Rectal smooth muscle tissue (tissue), 1 donor: ENCODE data around the gene GLS2.
A peak's percentile ranks its signal among the peaks of the same experiment; 100 is the strongest.

Source experiments
- H3K27ac ChIP-seq: one replicate; pipeline ENCODE4 v1.7.0; 2013; ENCODE audit warnings: low read depth, low read length, inconsistent platforms
- H3K27me3 ChIP-seq: one replicate; pipeline ENCODE4 v1.7.0; 2013; ENCODE audit warnings: low read length; ENCODE audit not compliant: control insufficient read depth, insufficient read depth
- H3K36me3 ChIP-seq: one replicate; pipeline ENCODE4 v1.7.0; 2013; ENCODE audit warnings: low read length; ENCODE audit not compliant: control insufficient read depth, insufficient read depth
- H3K4me1 ChIP-seq: one replicate; pipeline ENCODE4 v1.7.0; 2013; ENCODE audit warnings: low read length; ENCODE audit not compliant: control insufficient read depth, insufficient read depth
- H3K4me3 ChIP-seq: one replicate; pipeline ENCODE4 v1.7.0; 2013; ENCODE audit warnings: low read length
- H3K9ac ChIP-seq: one replicate; pipeline ENCODE4 v1.7.0; 2013; ENCODE audit warnings: low read length

Gene GLS2

DNA sequence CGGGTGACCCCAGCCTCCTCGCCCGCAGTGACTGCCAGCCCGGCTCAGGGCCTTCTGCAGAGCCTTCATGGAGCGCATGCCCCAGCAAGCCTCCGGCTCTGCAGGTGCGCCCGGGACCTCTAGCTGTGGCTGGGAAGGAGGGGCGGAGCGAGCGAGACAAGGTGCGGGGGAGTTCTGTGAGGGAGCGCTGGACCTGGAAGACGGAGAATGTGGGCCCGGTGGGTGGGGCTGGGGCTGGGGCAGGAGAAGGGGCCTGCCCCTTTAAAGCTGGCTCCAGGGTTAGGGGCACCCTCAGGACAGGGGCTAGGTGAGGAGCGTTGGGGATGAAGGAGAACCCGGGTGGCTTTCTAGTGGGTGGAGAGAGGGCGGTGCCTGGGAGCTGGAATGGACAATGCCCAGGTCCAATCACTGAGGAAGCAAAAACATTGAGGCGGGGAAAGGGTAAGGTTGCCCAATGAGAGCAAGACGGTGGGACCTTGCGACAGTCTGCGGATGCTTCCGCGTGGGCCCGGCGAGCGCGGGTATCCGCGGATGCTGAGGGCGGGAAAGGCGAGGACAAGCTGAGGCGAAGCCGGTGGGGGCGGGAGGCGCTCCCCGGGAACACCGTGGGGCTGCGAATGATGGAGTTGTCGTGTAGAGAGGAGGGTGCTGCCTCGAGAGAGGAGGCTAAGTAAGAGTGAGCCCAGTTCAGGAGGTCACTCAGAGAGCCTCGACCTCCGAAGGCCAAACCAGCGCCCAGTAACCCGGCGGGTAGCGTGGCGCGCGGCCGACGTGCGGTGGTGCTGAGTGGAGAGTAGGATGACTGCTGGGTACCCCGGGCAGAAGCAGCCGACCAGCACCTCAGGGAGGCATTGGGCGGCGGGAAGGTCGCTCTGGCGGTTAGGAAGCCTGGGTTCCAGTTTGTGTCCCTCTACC is at the start of gene GLS2:
GLS2 (minus strand) TSS at position 121 of the 915 bp plus-strand sequence; CDS start at position 78, 43 bp downstream.
- Histone ChIP-seq H3K9ac (peak within 1 kb of the TSS; percentile 17), H3K27ac (no peak within 1 kb of the TSS), H3K27me3 (no peaks in the 10 kb centered on the region)

GRCh38 chr12:56537546-56537945 is 49.6 kb upstream of the GLS2 start:
- H3K9ac ChIP-seq = no peak overlapping the region
- H3K27me3 ChIP-seq = no peaks in the 10 kb centered on the region
- no peak overlapping the region for H3K27ac ChIP-seq
- H3K36me3 ChIP-seq = no peaks in the 10 kb centered on the region
- no peaks in the 10 kb centered on the region for H3K4me1 ChIP-seq
- H3K4me3 ChIP-seq = no peak overlapping the region

More for the DNA sequence above, at the start of gene GLS2:
- Histone ChIP-seq H3K36me3 (no peaks in the 10 kb centered on the region), H3K4me3 (peak within 1 kb of the TSS; percentile 64), H3K4me1 (peaks cover 2% of the 10 kb centered on the region)

GRCh38 chr12:56530390-56531055 is 42.6 kb upstream of the GLS2 start:
- no peak overlapping the region for H3K4me3 ChIP-seq
- no peaks in the 10 kb centered on the region for H3K36me3 ChIP-seq
- H3K27ac ChIP-seq = no peak overlapping the region
- no peaks in the 10 kb centered on the region for H3K27me3 ChIP-seq
- H3K9ac ChIP-seq = no peak overlapping the region
- peaks cover 4% of the 10 kb centered on the region for H3K4me1 ChIP-seq

- Histone ChIP-seq H3K27ac (no peak overlapping the region), H3K4me1 (peaks cover 4% of the 10 kb centered on the region)
Measured at GRCh38 chr12:56529656-56530055, 41.7 kb upstream of the GLS2 start.

DNA sequence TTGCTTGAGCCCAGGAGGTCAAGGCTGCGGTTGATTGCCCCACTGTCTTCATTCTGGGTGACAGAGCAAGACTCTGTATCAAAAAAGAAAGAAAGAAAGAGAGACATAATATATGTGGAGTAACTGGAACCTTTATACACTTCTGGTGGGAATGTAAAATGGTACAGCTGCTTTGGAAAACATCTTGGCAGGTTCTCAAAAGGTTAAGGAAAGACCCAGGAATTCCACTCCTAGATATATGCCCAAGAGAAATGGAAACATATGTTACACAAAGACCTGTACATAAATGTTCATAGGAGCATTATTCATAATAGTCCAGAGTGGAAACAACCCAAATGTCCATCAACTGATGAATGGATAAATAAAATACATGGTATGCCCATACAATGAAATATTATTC is 40.9 kb upstream of the GLS2 start:
- Histone ChIP-seq H3K4me1 (peaks cover 7% of the 10 kb centered on the region), H3K27me3 (no peaks in the 10 kb centered on the region), H3K27ac (no peak overlapping the region), H3K9ac (no peak overlapping the region), H3K36me3 (no peaks in the 10 kb centered on the region), H3K4me3 (no peak overlapping the region)

More at GRCh38 chr12:56529656-56530055, 41.7 kb upstream of the GLS2 start:
- H3K4me3 ChIP-seq = no peak overlapping the region
- no peak overlapping the region for H3K9ac ChIP-seq
- H3K36me3 ChIP-seq = no peaks in the 10 kb centered on the region
- no peaks in the 10 kb centered on the region for H3K27me3 ChIP-seq

DNA sequence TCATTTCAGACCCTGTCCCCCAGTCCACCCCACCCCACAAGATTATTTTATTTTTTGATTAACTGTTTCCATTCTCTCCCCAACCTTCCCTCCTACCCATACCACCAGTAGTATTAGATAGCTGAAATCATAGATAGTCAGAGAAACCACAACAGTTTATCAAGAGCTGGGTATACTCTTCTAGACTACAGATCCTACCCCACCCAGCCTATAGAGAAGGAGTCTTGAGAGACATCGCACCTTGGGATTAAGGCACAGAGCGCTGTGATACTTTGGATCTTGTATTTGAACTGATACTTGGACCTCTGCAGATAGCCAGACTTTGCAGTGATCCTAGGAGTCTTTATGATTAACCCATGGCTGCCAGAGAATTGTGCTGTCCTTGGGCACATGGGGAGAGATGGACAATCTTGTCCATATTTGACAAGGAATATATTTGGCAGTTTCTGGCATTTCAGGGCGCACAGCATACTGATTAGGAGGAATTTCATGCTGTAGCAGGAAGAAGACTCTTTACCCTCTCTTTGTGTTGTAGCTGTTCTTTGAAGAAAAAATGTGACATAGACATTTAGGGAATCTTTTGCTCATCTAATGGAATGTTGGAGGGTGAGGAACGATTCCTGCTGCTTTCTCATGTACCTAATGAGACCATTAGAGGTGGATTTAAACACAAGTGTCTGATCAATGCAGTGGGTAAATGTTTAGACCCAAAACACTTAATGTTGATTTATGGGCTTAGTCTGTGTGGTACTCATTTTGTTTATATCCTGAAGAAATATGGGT is 34.6 kb upstream of the GLS2 start:
- Histone ChIP-seq H3K4me1 (peaks cover 15% of the 10 kb centered on the region), H3K27ac (peak overlapping the region; percentile 89), H3K36me3 (no peaks in the 10 kb centered on the region), H3K9ac (peak overlapping the region; percentile 42), H3K27me3 (no peaks in the 10 kb centered on the region), H3K4me3 (peak overlapping the region; percentile 81)

GRCh38 chr12:56521590-56522371 is 33.8 kb upstream of the GLS2 start, which contains the start of gene RBMS2:
Gene RBMS2 (plus strand): TSS chr12:56521820. CDS start chr12:56522024, 204 bp downstream.
- Histone ChIP-seq H3K27ac (peak within 1 kb of the TSS; percentile 89), H3K9ac (peak within 1 kb of the TSS; percentile 86), H3K36me3 (no peaks in the 10 kb centered on the region), H3K4me1 (peaks cover 12% of the 10 kb centered on the region), H3K27me3 (no peaks in the 10 kb centered on the region), H3K4me3 (peak within 1 kb of the TSS; percentile 81)

DNA sequence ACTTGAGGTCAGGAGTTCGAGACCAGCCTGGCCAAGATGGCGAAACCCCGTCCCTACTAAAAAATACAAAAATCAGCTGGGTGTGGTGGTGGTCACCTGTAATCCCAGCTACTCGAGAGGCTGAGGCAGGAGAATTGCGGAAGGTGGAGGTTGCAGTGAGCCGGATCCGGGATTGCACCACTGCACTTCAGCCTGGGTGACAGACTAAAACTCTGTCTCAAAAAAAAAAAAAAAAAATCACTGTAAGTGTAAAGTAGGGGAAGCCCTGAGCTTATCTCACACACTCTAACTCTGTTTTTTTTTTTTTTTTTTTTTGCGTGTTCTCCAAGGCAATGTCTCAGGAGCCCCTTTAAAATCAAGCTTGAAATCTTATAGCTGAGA is 33.2 kb upstream of the GLS2 start:
- H3K27ac ChIP-seq = peak overlapping the region; percentile 89
- H3K9ac ChIP-seq = peak overlapping the region; percentile 62
- H3K4me1 ChIP-seq = peaks cover 12% of the 10 kb centered on the region

GRCh38 chr12:56520506-56520905 is 32.5 kb upstream of the GLS2 start:
- Histone ChIP-seq H3K4me1 (peaks cover 12% of the 10 kb centered on the region), H3K36me3 (no peaks in the 10 kb centered on the region), H3K27me3 (no peaks in the 10 kb centered on the region), H3K9ac (no peak overlapping the region), H3K4me3 (peak overlapping the region; percentile 81), H3K27ac (peak overlapping the region; percentile 89)

More for the DNA sequence above, 33.2 kb upstream of the GLS2 start:
- peak overlapping the region; percentile 81 for H3K4me3 ChIP-seq
- no peaks in the 10 kb centered on the region for H3K36me3 ChIP-seq
- H3K27me3 ChIP-seq = no peaks in the 10 kb centered on the region

DNA sequence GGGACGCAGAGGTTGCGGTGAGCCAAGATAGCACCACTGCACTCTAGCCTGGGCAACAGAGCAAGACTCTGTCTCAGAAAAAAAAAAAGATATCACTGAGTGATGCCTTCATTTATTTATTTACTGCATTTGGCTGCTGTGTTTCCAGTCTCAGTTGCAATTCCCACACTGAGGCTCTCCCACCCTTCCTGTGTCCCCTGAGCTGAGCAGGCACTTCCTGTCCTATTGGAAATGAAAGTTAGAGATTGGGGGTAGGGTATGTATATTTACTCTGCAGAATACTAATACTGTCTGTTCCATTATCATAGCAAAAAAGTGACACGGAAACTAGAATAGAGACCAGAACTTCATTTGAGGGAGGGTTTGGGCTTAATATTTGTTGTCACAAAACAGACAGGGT is 32.1 kb upstream of the GLS2 start:
- Histone ChIP-seq H3K36me3 (no peaks in the 10 kb centered on the region), H3K9ac (no peak overlapping the region), H3K27me3 (no peaks in the 10 kb centered on the region), H3K4me3 (no peak overlapping the region), H3K27ac (peak overlapping the region; percentile 89), H3K4me1 (peaks cover 12% of the 10 kb centered on the region)

DNA sequence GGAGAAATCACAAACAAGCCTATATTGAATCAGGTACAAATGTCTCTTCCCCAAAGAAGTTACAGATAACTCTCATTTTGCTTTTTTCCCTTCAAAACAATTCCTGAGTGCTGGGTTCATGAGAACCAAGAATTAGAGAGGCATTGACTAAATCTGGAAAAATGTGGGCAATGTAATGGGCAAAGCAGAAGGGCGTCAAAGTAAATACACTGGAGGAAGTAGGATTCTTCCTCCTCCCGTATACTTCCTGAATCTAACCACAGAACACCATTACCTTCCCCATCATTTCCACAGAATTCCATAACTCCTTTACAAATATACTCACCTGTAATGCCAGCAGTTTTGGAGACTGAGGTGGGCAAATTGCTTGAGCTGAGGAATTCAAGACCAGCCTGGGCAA is 30.6 kb upstream of the GLS2 start:
- no peak overlapping the region for H3K27ac ChIP-seq
- H3K4me3 ChIP-seq = no peak overlapping the region
- no peaks in the 10 kb centered on the region for H3K36me3 ChIP-seq
- peaks cover 9% of the 10 kb centered on the region for H3K4me1 ChIP-seq
- no peak overlapping the region for H3K9ac ChIP-seq
- H3K27me3 ChIP-seq = no peaks in the 10 kb centered on the region
